CD4-positive, alpha-beta memory T cell (primary cell): Measurements from ENCODE around the gene NHERF2. TPM values are rescaled to one million over a fixed set of nuclear protein-coding genes. Genes with fewer than 3 reads are reported as not detected.
A peak's percentile ranks its signal among the peaks of the same experiment; 100 is the strongest.

Experiments used
- CTCF ChIA-PET: fragments of 350-600 bp; sonication (Branson Sonifier 250); formaldehyde crosslinking; loops from one replicate; lab custom pipeline; 2021; ENCODE audit warnings: inconsistent platforms; ENCODE audit not compliant: partially characterized antibody; lab: Charles Lee
- POLR2A ChIA-PET: fragments of 350-600 bp; sonication (Branson Sonifier 250); formaldehyde crosslinking; loops from one replicate; lab custom pipeline; 2021; ENCODE audit not compliant: partially characterized antibody; lab: Charles Lee
- DNase-seq, 5 donors: peaks; one replicate each; pipeline versions ENCODE4 v3.0.0 to v3.0.0-alpha.2; 2020 to 2022; ENCODE audit warnings: mixed read lengths in 1 of 5
- H3K27ac ChIP-seq: one replicate; pipeline ENCODE4 v1.7.0; 2013; ENCODE audit warnings: low read depth, low read length
- H3K27me3 ChIP-seq: 2 replicates; pipeline ENCODE4 v1.7.0; 2013; ENCODE audit warnings: mild to moderate bottlenecking, low read length, moderate library complexity; ENCODE audit not compliant: insufficient read depth
- H3K36me3 ChIP-seq: 2 replicates; pipeline ENCODE4 v1.7.0; 2013; ENCODE audit warnings: mild to moderate bottlenecking, low read length, moderate library complexity; ENCODE audit not compliant: insufficient read depth
- H3K4me1 ChIP-seq: 2 replicates; pipeline ENCODE4 v1.7.0; 2013; ENCODE audit warnings: mild to moderate bottlenecking, low read length, moderate library complexity; ENCODE audit not compliant: insufficient read depth
- H3K4me3 ChIP-seq, 2 donors: one replicate each; pipeline ENCODE4 v1.7.0; 2013; ENCODE audit warnings: low read length in 2 of 2, mild to moderate bottlenecking in 1 of 2
- H3K9me3 ChIP-seq, 2 donors: one replicate each; pipeline ENCODE4 v1.7.0; 2013; ENCODE audit warnings: low read length in 2 of 2, control low read depth in 1 of 2; ENCODE audit not compliant: control insufficient read depth in 1 of 2
- H3K27ac Mint-ChIP-seq, 7 donors: one replicate each; pipeline ENCODE4 v1.8.0; 2020 to 2021; ENCODE audit warnings: mixed read lengths in 7 of 7, mild to moderate bottlenecking in 6 of 7, inconsistent platforms in 3 of 7, moderate library complexity in 3 of 7
- H3K27me3 Mint-ChIP-seq, 2 donors: one replicate each; pipeline ENCODE4 v1.8.0; 2020 to 2021; ENCODE audit warnings: mixed read lengths in 2 of 2
- H3K36me3 Mint-ChIP-seq, 2 donors: one replicate each; pipeline ENCODE4 v1.8.0; 2020 to 2021; ENCODE audit warnings: mixed read lengths in 2 of 2, inconsistent platforms in 1 of 2, mild to moderate bottlenecking in 1 of 2
- H3K4me1 Mint-ChIP-seq, 4 donors: one replicate each; pipeline ENCODE4 v1.8.0; 2020 to 2021; ENCODE audit warnings: mixed read lengths in 4 of 4, mild to moderate bottlenecking in 1 of 4
- H3K4me3 Mint-ChIP-seq, 8 donors: one replicate each; pipeline ENCODE4 v1.8.0; 2020 to 2021; ENCODE audit warnings: mixed read lengths in 8 of 8, mild to moderate bottlenecking in 7 of 8, moderate library complexity in 6 of 8, inconsistent platforms in 3 of 8
- H3K9me3 Mint-ChIP-seq, 8 donors: one replicate each; pipeline ENCODE4 v1.8.0; 2020 to 2021; ENCODE audit warnings: mixed read lengths in 8 of 8, mild to moderate bottlenecking in 5 of 8, inconsistent platforms in 3 of 8, moderate library complexity in 1 of 8
- intact Hi-C: fragments of 100-400 bp; cut with micrococcal nuclease; formaldehyde crosslinking; loops from one replicate; pipeline ENCODE4 v1.15.1; 2023
- polyA plus RNA-seq, 2 donors: library from polyadenylated mRNA; unstranded; fragments of 300-500 nt; fragmentation: Illumina TruSeq; gene quantifications; one replicate each; pipeline ENCODE4 v1.2.3, GENCODE V29; 2021
- total RNA-seq, 2 experiments: library from RNA; stranded (reverse); gene quantifications; one replicate each; pipeline ENCODE4 v1.2.3, GENCODE V29; 2021

The NHERF2 gene
- total and polyA plus RNA-seq, 4 experiments from 2014 or later: 0.16 to 2.1 (median 1.1) TPM

DNA sequence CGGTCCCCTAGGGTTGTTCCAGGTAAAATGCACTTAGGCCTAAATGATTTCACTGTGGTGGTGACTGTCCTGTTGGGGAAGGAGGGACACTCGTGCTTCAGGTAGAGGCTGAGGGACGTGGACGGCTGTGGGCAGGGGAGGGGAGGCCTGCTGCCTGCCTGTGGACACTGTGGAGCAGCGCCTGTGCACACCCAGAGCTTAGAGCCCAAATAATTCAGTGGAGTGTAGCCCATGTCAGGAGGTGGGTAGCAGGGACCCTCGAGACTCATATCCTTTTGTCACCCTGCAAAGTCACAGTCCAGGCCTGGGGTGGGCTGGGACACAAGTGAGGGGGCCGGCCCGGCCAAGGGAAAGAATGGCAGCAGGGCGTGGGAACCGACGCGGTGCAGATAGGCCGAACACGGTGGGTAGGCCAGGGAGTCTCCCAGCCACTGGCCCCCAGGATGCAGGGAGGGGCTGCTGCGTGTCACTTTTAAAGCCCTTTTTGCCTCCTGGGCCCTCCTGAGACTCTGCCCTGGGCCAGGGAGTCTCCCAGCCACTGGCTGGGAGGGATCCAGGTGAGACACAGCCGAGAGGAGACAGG, 733 bp upstream of the NHERF2 start:
- intact Hi-C loops: no loop called here
- H3K27ac ChIP-seq: no peak overlapping the region
- peaks cover 29% of the 10 kb centered on the region for H3K4me1 ChIP-seq
- no peaks in the 10 kb centered on the region for H3K36me3 ChIP-seq
- H3K36me3 Mint-ChIP-seq: no peaks in the 10 kb centered on the region
- peaks cover 4% of the 10 kb centered on the region for H3K27me3 ChIP-seq
- no peak for DNase-seq
- ChIA-PET CTCF (interaction anchor here (2.7 kb wide), 1 partner anchor 114 kb away, joined by 21 read pairs; no protein-coding TSS in a partner anchor), POLR2A (interaction anchor here (1.0 to 4.2 kb wide), 5 partner anchors 22 to 129 kb away, joined by 4 to 51 read pairs (median 8); partner anchors contain the start of genes NTHL1, TRAF7 and TSC2)
- no peak overlapping the region for H3K4me3 ChIP-seq
- H3K27me3 Mint-ChIP-seq: peaks cover 5 to 12% of the 10 kb centered on the region in 2 donors
- peak overlapping the region in 6 of 8 donors; percentile 32 to 55 (median 50) for H3K4me3 Mint-ChIP-seq
- no peaks in the 10 kb centered on the region for H3K9me3 Mint-ChIP-seq
- H3K4me1 Mint-ChIP-seq: peaks cover 9 to 26% (median 16%) of the 10 kb centered on the region in 4 donors
- peak overlapping the region in 1 of 7 donors; percentile 63 for H3K27ac Mint-ChIP-seq
- no peaks in the 10 kb centered on the region for H3K9me3 ChIP-seq

DNA sequence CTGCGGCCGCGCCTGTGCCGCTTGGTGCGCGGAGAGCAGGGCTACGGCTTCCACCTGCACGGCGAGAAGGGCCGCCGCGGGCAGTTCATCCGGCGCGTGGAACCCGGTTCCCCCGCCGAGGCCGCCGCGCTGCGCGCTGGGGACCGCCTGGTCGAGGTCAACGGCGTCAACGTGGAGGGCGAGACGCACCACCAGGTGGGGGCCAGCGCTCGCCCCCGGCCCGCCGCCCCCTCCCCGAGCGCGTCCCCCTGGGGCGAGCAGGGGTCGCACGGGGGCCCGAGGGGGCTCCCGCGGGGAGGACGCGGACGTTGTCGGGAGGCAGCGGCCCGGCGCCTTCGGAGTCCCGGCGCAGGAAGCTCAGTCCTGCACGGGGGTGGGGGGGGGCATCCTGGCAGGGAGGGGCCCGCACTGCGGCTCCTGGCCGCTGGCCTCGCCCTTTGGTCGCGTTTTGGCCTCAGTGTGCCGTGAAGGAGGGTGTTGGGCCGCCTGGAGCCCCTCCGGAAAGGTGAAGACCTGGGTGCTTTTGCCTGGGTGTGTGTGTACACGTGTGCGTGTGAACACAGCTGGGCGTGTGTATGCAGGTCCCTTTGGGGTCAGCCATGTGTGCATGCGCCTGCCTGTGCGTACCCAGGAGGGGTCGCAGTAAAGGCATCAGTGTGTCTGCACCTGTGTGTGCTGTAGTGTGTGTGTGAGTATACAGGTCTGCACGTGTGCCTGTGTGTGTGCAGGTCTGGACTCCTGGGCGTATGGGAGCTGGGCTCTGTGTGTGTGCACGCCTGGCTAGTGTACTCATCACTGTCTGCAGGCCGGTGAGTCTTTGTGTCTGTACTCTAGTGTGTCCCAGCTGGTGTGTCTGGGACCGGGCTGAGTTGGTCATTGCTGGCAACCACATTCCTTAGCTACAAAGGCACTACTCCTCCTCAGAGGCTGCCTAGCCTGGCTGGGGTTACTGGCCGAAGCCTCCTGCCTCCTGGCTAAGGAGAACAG, 615 bp downstream of the NHERF2 start:
- H3K27ac ChIP-seq: no peak overlapping the region
- no peaks in the 10 kb centered on the region for H3K9me3 ChIP-seq
- peak overlapping the region in 1 of 2 donors; percentile 23 for H3K4me3 ChIP-seq
- peak overlapping the region in 3 of 7 donors; percentile 13 to 68 (median 53) for H3K27ac Mint-ChIP-seq
- POLR2A ChIA-PET: interaction anchor here (1.0 to 2.0 kb wide), 6 partner anchors 19 to 197 kb away, joined by 3 to 13 read pairs (median 6); partner anchors contain the start of genes NTHL1, TRAF7 and TSC2
- H3K36me3 Mint-ChIP-seq: no peaks in the 10 kb centered on the region
- no peaks in the 10 kb centered on the region for H3K9me3 Mint-ChIP-seq
- H3K4me3 Mint-ChIP-seq: peak overlapping the region; percentile 76 to 86 (median 78)
- intact Hi-C loops: no loop called here
- no peaks in the 10 kb centered on the region for H3K36me3 ChIP-seq
- no peaks in the 10 kb centered on the region for H3K27me3 ChIP-seq
- H3K27me3 Mint-ChIP-seq: peaks cover 2 to 8% of the 10 kb centered on the region in 2 donors
- DNase-seq: peak in 2 of 5 donors; percentile 21 to 39
- peaks cover 9 to 26% (median 16%) of the 10 kb centered on the region in 4 donors for H3K4me1 Mint-ChIP-seq
- peaks cover 29% of the 10 kb centered on the region for H3K4me1 ChIP-seq
- CTCF ChIA-PET: interaction anchor here (0.5 to 1.4 kb wide), 2 partner anchors 111 to 113 kb away, joined by 4 to 9 read pairs; no protein-coding TSS in a partner anchor

DNA sequence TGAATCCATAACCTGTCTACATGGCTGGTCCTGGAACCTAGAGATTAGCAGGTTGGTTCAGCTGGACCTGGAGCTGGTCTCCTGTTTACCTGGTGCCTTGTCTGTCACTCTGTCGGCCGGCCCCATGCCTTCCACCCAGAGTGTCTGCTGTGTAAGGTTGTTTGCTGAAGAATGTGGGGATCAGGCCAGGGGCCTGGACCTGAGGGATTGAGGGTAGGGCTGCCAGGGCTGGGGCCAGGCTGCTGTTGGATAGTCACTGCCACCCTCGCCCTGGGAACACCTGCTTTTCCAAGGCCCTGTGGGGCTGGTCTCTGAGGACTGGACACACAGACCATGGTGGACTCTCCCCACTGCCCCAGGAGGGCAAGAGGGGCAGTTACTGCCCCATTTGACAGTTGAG, 1.4 kb downstream of the NHERF2 start:
- Histone ChIP-seq H3K27me3 (no peaks in the 10 kb centered on the region), H3K4me1 (peaks cover 24% of the 10 kb centered on the region), H3K9me3 (no peaks in the 10 kb centered on the region), H3K4me3 (no peak overlapping the region), H3K27ac (no peak overlapping the region), H3K36me3 (no peaks in the 10 kb centered on the region)
- Mint-ChIP-seq H3K27me3 (peaks cover 0 to 2% of the 10 kb centered on the region in 2 donors), H3K36me3 (no peaks in the 10 kb centered on the region), H3K4me3 (peak overlapping the region in 7 of 8 donors; percentile 34 to 84 (median 77)), H3K9me3 (no peaks in the 10 kb centered on the region), H3K4me1 (peaks cover 5 to 18% (median 11%) of the 10 kb centered on the region in 4 donors), H3K27ac (no peak overlapping the region)
- CTCF ChIA-PET: interaction anchor here (1.4 kb wide), 1 partner anchor 112 kb away, joined by 9 read pairs; no protein-coding TSS in a partner anchor
- intact Hi-C loops: no loop called here
- POLR2A ChIA-PET: interaction anchor here (1.1 to 2.0 kb wide), 3 partner anchors 19 to 126 kb away, joined by 5 to 13 read pairs (median 8); partner anchors contain the start of genes NTHL1, TRAF7 and TSC2
- DNase-seq: no peak

DNA sequence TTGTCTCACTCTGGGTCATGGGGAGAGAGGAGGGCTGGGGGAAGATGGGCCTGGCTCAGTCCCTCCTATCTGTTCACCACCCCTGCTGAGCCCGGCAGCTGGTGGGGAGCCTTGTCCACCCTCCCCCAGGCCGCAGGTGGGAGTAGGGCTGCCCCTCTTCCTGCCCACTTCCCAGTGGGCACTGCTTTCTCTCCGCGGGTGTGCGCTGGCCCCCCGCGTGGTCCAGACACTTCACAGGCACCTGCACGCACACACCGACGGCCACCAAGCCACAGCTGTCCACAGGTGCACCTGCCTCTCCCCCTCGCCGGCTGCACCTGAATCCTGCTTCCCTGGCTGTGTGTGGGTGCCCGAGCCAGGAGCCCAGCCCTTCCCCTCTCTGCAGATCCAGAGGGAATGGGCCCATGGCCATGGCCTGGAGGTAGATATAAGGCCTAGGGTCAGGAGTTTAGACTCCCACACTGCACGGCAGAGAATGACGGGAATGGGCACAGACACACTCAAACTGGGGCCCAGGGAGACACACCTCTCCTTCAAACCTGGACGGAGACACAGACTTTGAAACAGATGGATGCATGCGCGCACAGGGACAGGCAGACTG, 2.0 kb downstream of the NHERF2 start:
- Histone ChIP-seq H3K36me3 (no peaks in the 10 kb centered on the region), H3K4me3 (no peak overlapping the region), H3K27ac (no peak overlapping the region), H3K27me3 (no peaks in the 10 kb centered on the region), H3K4me1 (peaks cover 18% of the 10 kb centered on the region), H3K9me3 (no peaks in the 10 kb centered on the region)
- Mint-ChIP-seq H3K9me3 (no peaks in the 10 kb centered on the region), H3K36me3 (no peaks in the 10 kb centered on the region), H3K4me3 (no peak overlapping the region), H3K27ac (no peak overlapping the region), H3K4me1 (peaks cover 4 to 15% (median 8%) of the 10 kb centered on the region in 4 donors), H3K27me3 (no peaks in the 10 kb centered on the region)
- intact Hi-C loops: no loop called here
- CTCF ChIA-PET: interaction anchor here (1.4 kb wide), 1 partner anchor 112 kb away, joined by 9 read pairs; no protein-coding TSS in a partner anchor
- DNase-seq: no peak
- POLR2A ChIA-PET: no interaction called here

DNA sequence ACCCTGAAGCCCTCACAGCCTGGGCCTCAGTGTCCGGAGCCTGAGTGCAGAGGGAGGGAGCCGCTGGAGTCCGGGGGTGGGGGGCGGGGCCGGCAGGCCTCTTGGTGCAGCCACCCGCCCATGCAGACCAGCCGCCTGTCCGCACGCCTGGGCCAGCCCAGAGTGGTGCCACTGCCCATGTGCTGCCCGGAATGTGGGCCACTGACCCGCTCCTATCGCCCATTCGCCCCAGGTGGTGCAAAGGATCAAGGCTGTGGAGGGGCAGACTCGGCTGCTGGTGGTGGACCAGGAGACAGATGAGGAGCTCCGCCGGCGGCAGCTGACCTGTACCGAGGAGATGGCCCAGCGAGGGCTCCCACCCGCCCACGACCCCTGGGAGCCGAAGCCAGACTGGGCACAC, 2.6 kb downstream of the NHERF2 start:
- no peaks in the 10 kb centered on the region for H3K36me3 Mint-ChIP-seq
- no peak overlapping the region for H3K4me3 ChIP-seq
- H3K4me1 Mint-ChIP-seq: peaks cover 3 to 11% (median 7%) of the 10 kb centered on the region in 4 donors
- no peaks in the 10 kb centered on the region for H3K27me3 Mint-ChIP-seq
- intact Hi-C loops: no loop called here
- no peak overlapping the region for H3K4me3 Mint-ChIP-seq
- POLR2A ChIA-PET: interaction anchor here (1.6 kb wide), 1 partner anchor 126 kb away, joined by 4 read pairs; the partner anchor contains the start of gene TRAF7
- H3K27ac Mint-ChIP-seq: no peak overlapping the region
- DNase-seq: no peak
- no peak overlapping the region for H3K27ac ChIP-seq
- CTCF ChIA-PET: no interaction called here
- H3K9me3 ChIP-seq: no peaks in the 10 kb centered on the region
- H3K27me3 ChIP-seq: no peaks in the 10 kb centered on the region
- peaks cover 15% of the 10 kb centered on the region for H3K4me1 ChIP-seq
- no peaks in the 10 kb centered on the region for H3K9me3 Mint-ChIP-seq
- no peaks in the 10 kb centered on the region for H3K36me3 ChIP-seq

DNA sequence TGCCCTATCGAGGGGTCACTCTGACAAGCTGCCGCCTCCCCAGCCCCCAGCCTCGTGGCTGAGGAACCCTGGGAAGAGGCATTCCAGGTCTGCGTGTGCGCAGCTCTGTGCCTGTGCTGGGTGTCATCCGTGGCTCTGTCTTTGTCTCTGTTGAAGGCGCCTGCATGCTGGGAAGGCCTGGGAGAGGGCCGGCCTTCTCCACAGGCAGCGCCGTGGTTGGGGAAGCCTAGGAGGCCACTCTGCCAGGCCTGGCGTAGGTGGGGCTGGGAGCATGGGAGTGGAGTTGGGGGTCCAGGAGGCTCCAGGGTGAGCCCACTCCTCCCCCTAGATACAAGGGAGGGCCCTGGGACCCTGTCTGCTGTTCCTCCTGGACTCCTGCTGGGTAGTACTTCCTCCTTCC, 3.3 kb downstream of the NHERF2 start:
- Mint-ChIP-seq H3K36me3 (no peaks in the 10 kb centered on the region), H3K27me3 (no peaks in the 10 kb centered on the region), H3K4me1 (peaks cover 3 to 11% (median 7%) of the 10 kb centered on the region in 4 donors), H3K9me3 (no peaks in the 10 kb centered on the region), H3K27ac (no peak overlapping the region), H3K4me3 (no peak overlapping the region)
- H3K27me3 ChIP-seq: no peaks in the 10 kb centered on the region
- H3K9me3 ChIP-seq: no peaks in the 10 kb centered on the region
- intact Hi-C loops: no loop called here
- H3K4me3 ChIP-seq: no peak overlapping the region
- POLR2A ChIA-PET: interaction anchor here (0.6 to 1.6 kb wide), 2 partner anchors 125 to 274 kb away, joined by 4 read pairs; partner anchors contain the start of gene TRAF7
- DNase-seq: no peak
- no peaks in the 10 kb centered on the region for H3K36me3 ChIP-seq
- H3K4me1 ChIP-seq: peaks cover 15% of the 10 kb centered on the region
- CTCF ChIA-PET: interaction anchor here (0.7 kb wide), 1 partner anchor 75 kb away, joined by 3 read pairs; no protein-coding TSS in a partner anchor
- H3K27ac ChIP-seq: no peak overlapping the region
